ENCODE measurements around the gene NPAS1. TPM values are rescaled to one million over a fixed set of nuclear protein-coding genes. Genes with fewer than 3 reads are reported as not detected.

NPAS1 gene, protein sequence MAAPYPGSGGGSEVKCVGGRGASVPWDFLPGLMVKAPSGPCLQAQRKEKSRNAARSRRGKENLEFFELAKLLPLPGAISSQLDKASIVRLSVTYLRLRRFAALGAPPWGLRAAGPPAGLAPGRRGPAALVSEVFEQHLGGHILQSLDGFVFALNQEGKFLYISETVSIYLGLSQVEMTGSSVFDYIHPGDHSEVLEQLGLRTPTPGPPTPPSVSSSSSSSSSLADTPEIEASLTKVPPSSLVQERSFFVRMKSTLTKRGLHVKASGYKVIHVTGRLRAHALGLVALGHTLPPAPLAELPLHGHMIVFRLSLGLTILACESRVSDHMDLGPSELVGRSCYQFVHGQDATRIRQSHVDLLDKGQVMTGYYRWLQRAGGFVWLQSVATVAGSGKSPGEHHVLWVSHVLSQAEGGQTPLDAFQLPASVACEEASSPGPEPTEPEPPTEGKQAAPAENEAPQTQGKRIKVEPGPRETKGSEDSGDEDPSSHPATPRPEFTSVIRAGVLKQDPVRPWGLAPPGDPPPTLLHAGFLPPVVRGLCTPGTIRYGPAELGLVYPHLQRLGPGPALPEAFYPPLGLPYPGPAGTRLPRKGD
- 1.5 TPM for total RNA-seq
- under 1 TPM in 1 of 4 donors, not detected in 3; 0.53 TPM for polyA plus RNA-seq

GRCh38 chr19:47019431-47020041 is at the start of gene NPAS1:
NPAS1 (plus strand) TSS chr19:47019837; CDS start chr19:47021048, 1,211 bp downstream.
- H3K27me3 Mint-ChIP-seq: peaks cover 62% of the 10 kb centered on the region
- no peaks in the 10 kb centered on the region for H3K36me3 Mint-ChIP-seq
- no peak within 1 kb of the TSS for H3K4me3 ChIP-seq (ENCODE audit: low read depth, low read length)
- no peak within 1 kb of the TSS for H3K27ac ChIP-seq (ENCODE audit: insufficient read depth, low read length, poor library complexity, severe bottlenecking)
- no peaks in the 10 kb centered on the region for H3K9me3 ChIP-seq (ENCODE audit: control insufficient read depth in 2 of 2, low read length in 2 of 2)
- ATAC-seq (ENCODE audit: low read depth in 2 of 2) (no peak), DNase-seq (no peak)
- H3K27ac Mint-ChIP-seq: no peak within 1 kb of the TSS
- H3K4me1 ChIP-seq (ENCODE audit: control insufficient read depth, insufficient read depth, low read length, poor library complexity, severe bottlenecking): peaks cover 29% of the 10 kb centered on the region
- peaks cover 0 to 3% (median 0%) of the 10 kb centered on the region in 7 donors for H3K9me3 Mint-ChIP-seq
- peak within 1 kb of the TSS in 3 of 4 donors; percentile 22 to 84 (median 35) for H3K4me3 Mint-ChIP-seq
- no peaks in the 10 kb centered on the region for H3K36me3 ChIP-seq (ENCODE audit: control insufficient read depth, insufficient read depth, low read length)
- H3K4me1 Mint-ChIP-seq: peaks cover 0 to 17% (median 9%) of the 10 kb centered on the region in 4 donors
- H3K27me3 ChIP-seq (ENCODE audit: control insufficient read depth, insufficient read depth, low read length): peaks cover 15% of the 10 kb centered on the region

DNA sequence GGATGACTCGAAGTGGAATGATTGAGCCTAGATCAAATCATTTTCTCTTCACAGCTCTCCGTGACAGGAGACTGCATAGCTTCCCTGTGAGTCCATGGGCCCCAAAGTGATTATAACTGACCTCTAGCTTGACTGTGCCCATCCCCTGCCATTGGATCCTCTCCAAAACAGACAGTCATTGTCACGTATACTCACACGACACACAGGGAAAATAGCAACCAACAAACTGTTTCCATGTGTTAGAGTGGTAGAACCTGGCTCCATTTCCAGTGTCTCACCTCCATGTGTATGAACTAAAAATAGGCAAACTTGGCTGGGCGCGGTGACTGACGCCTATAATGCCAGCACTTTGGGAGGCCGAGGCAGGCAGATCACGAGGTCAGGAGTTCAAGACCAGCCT is 48.8 kb upstream of the NPAS1 start:
- Histone ChIP-seq H3K9me3 (ENCODE audit: control insufficient read depth in 2 of 2, low read length in 2 of 2) (no peaks in the 10 kb centered on the region), H3K27ac (ENCODE audit: insufficient read depth, low read length, poor library complexity, severe bottlenecking) (no peak overlapping the region), H3K36me3 (ENCODE audit: control insufficient read depth, insufficient read depth, low read length) (peaks cover 5% of the 10 kb centered on the region), H3K4me1 (ENCODE audit: control insufficient read depth, insufficient read depth, low read length, poor library complexity, severe bottlenecking) (peaks cover 18% of the 10 kb centered on the region), H3K4me3 (ENCODE audit: low read depth, low read length) (no peak overlapping the region), H3K27me3 (ENCODE audit: control insufficient read depth, insufficient read depth, low read length) (no peaks in the 10 kb centered on the region)
- peaks cover 10 to 39% (median 17%) of the 10 kb centered on the region in 4 donors for H3K4me1 Mint-ChIP-seq
- ATAC-seq (ENCODE audit: low read depth in 2 of 2) (no peak), DNase-seq (no peak)
- H3K27me3 Mint-ChIP-seq: no peaks in the 10 kb centered on the region
- H3K27ac Mint-ChIP-seq: no peak overlapping the region
- H3K9me3 Mint-ChIP-seq: no peaks in the 10 kb centered on the region
- H3K36me3 Mint-ChIP-seq: peaks cover 25% of the 10 kb centered on the region
- no peak overlapping the region for H3K4me3 Mint-ChIP-seq

DNA sequence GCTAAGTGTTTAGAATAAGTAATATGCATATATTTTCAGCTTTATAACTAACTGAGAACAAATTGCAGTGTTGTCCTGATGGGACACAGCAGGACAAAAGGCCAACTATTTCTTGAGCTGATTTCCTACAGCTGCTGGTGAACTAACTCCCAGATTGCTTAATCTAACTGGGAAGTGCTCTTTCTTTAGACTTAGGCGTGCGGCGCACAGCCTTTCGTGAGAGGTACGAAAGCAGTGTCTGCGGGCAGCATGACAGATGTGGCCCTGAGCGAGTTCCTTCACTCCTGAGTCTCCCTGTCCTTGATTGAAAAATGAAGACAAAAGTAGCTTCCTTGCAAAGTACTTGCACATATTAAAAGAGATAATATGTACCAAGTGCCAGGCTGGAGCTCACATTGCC is 47.3 kb upstream of the NPAS1 start:
- Histone ChIP-seq H3K27me3 (ENCODE audit: control insufficient read depth, insufficient read depth, low read length) (no peaks in the 10 kb centered on the region), H3K36me3 (ENCODE audit: control insufficient read depth, insufficient read depth, low read length) (peaks cover 5% of the 10 kb centered on the region), H3K4me1 (ENCODE audit: control insufficient read depth, insufficient read depth, low read length, poor library complexity, severe bottlenecking) (peaks cover 9% of the 10 kb centered on the region), H3K4me3 (ENCODE audit: low read depth, low read length) (no peak overlapping the region), H3K27ac (ENCODE audit: insufficient read depth, low read length, poor library complexity, severe bottlenecking) (no peak overlapping the region), H3K9me3 (ENCODE audit: control insufficient read depth in 2 of 2, low read length in 2 of 2) (no peaks in the 10 kb centered on the region)
- ATAC-seq (ENCODE audit: low read depth in 2 of 2): no peak
- Mint-ChIP-seq H3K27me3 (no peaks in the 10 kb centered on the region), H3K9me3 (no peaks in the 10 kb centered on the region), H3K27ac (no peak overlapping the region), H3K4me3 (no peak overlapping the region), H3K36me3 (peaks cover 22% of the 10 kb centered on the region), H3K4me1 (peaks cover 10 to 30% (median 16%) of the 10 kb centered on the region in 4 donors)
- DNase-seq: no peak

GRCh38 chr19:46974181-46974580 is 45.5 kb upstream of the NPAS1 start:
- Mint-ChIP-seq H3K36me3 (peaks cover 7% of the 10 kb centered on the region), H3K4me3 (no peak overlapping the region), H3K4me1 (peaks cover 4 to 14% (median 8%) of the 10 kb centered on the region in 4 donors), H3K27ac (no peak overlapping the region), H3K27me3 (no peaks in the 10 kb centered on the region), H3K9me3 (no peaks in the 10 kb centered on the region)
- no peak for DNase-seq
- no peak overlapping the region for H3K27ac ChIP-seq (ENCODE audit: insufficient read depth, low read length, poor library complexity, severe bottlenecking)
- H3K4me1 ChIP-seq (ENCODE audit: control insufficient read depth, insufficient read depth, low read length, poor library complexity, severe bottlenecking): no peaks in the 10 kb centered on the region
- H3K36me3 ChIP-seq (ENCODE audit: control insufficient read depth, insufficient read depth, low read length): peaks cover 8% of the 10 kb centered on the region
- no peaks in the 10 kb centered on the region for H3K9me3 ChIP-seq (ENCODE audit: control insufficient read depth in 2 of 2, low read length in 2 of 2)
- ATAC-seq (ENCODE audit: low read depth in 2 of 2): no peak
- H3K27me3 ChIP-seq (ENCODE audit: control insufficient read depth, insufficient read depth, low read length): no peaks in the 10 kb centered on the region
- H3K4me3 ChIP-seq (ENCODE audit: low read depth, low read length): no peak overlapping the region

- H3K27me3 Mint-ChIP-seq: no peaks in the 10 kb centered on the region
- H3K4me3 ChIP-seq (ENCODE audit: low read depth, low read length): no peak overlapping the region
- no peak overlapping the region for H3K4me3 Mint-ChIP-seq
- no peaks in the 10 kb centered on the region for H3K9me3 ChIP-seq (ENCODE audit: control insufficient read depth in 2 of 2, low read length in 2 of 2)
- peaks cover 3% of the 10 kb centered on the region for H3K36me3 Mint-ChIP-seq
- H3K36me3 ChIP-seq (ENCODE audit: control insufficient read depth, insufficient read depth, low read length): peaks cover 8% of the 10 kb centered on the region
- H3K9me3 Mint-ChIP-seq: no peaks in the 10 kb centered on the region
- peak overlapping the region in 1 of 3 donors; percentile 42 for H3K27ac Mint-ChIP-seq
- no peaks in the 10 kb centered on the region for H3K4me1 ChIP-seq (ENCODE audit: control insufficient read depth, insufficient read depth, low read length, poor library complexity, severe bottlenecking)
- ATAC-seq (ENCODE audit: low read depth in 2 of 2): no peak
- DNase-seq: no peak
- H3K4me1 Mint-ChIP-seq: peaks cover 4 to 14% (median 7%) of the 10 kb centered on the region in 4 donors
- no peak overlapping the region for H3K27ac ChIP-seq (ENCODE audit: insufficient read depth, low read length, poor library complexity, severe bottlenecking)
- no peaks in the 10 kb centered on the region for H3K27me3 ChIP-seq (ENCODE audit: control insufficient read depth, insufficient read depth, low read length)
Observed at GRCh38 chr19:46975011-46975924, 44.4 kb upstream of the NPAS1 start.

DNA sequence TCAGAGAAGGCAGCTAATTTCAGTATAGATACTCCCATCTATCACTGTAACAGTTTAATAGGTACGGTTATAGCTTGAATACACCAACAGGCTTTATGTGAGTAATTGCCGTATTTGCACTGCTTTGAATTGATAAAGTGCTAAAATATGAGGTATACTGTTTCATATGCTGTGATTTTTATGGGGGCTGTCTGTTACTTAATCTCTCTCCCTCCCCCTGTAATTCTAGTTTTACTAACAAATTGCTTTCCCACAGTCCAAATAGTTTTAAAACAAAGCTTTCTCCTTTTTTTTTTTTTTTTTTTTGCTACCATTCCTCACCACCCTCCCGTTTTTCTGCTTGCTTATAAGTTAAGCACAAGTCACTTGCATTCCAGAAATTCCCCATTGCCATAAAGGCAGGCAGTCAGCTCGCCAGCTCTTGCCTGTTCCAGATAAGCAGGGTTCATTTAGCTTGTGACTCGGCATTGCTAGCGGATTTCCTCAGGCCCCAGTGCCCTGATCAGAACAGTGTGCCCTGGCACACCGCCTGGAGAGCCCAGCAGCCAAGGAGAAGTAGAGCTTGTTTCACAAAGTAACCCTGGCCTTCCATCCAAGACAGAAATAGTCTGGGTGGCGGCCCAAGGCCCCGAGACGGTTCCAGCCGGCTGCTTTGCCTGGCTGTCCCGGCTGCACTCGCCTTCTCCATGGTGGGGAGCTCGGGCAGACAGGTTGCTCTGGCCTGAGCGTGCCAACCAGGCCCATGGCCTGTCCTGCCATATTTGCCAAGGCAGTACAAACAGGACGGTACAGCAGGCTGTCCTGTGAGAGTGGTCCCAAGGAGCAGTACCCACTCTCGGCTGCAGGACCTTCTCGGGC is 43.5 kb upstream of the NPAS1 start:
- H3K27ac Mint-ChIP-seq: peak overlapping the region in 1 of 3 donors; percentile 42
- H3K36me3 Mint-ChIP-seq: peaks cover 3% of the 10 kb centered on the region
- no peak overlapping the region for H3K27ac ChIP-seq (ENCODE audit: insufficient read depth, low read length, poor library complexity, severe bottlenecking)
- H3K27me3 ChIP-seq (ENCODE audit: control insufficient read depth, insufficient read depth, low read length): no peaks in the 10 kb centered on the region
- no peak overlapping the region for H3K4me3 Mint-ChIP-seq
- H3K4me1 Mint-ChIP-seq: peaks cover 6 to 22% (median 14%) of the 10 kb centered on the region in 4 donors
- DNase-seq (no peak), ATAC-seq (ENCODE audit: low read depth in 2 of 2) (no peak)
- H3K4me1 ChIP-seq (ENCODE audit: control insufficient read depth, insufficient read depth, low read length, poor library complexity, severe bottlenecking): no peaks in the 10 kb centered on the region
- no peak overlapping the region for H3K4me3 ChIP-seq (ENCODE audit: low read depth, low read length)
- no peaks in the 10 kb centered on the region for H3K9me3 Mint-ChIP-seq
- peaks cover 3% of the 10 kb centered on the region for H3K36me3 ChIP-seq (ENCODE audit: control insufficient read depth, insufficient read depth, low read length)
- H3K9me3 ChIP-seq (ENCODE audit: control insufficient read depth in 2 of 2, low read length in 2 of 2): no peaks in the 10 kb centered on the region
- no peaks in the 10 kb centered on the region for H3K27me3 Mint-ChIP-seq

Data from CD4-positive, CD25-positive, alpha-beta regulatory T cell (primary cell).